ENCODE results near the gene HK2.

The HK2 gene

DNA sequence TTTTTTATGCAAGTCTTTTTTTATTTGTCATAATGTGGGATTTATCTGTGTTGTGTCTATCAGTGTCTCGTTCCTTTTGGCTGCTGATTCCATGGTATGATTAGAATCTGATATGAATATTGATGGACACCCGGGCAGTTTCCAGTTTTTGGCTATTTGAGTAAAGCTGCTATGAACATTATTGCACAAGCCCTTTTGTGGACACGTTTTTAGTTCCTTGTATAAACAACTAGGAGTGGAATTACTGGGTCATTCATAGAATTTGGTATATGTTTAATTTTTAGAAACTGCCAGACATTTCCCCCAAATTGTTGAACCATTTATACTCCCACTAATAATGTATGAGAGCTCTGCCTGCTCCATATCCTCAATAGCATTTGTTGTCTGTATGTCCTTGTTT, 26.6 kb downstream of the HK2 start:
- no peak for DNase-seq

DNA sequence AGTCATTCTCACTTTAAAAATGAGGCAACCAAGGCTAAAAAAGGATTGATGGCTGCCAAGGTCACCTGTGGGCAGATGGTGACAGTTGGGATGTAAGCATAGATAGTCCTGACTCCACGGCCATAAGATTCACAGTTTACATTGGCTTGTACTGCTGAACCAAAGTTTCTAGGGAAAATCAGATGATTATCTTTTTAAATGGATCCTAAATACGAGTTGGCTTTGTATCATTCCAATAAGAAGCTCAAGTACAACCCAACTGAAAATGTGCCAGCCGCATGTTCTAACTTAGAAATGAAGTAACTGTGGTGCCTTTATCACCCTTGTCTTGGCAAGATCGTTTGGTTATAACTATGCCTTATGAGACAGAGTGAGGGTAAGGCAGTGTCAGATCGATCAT, 27.6 kb downstream of the HK2 start:
- no peak for DNase-seq

- no peak for DNase-seq
Measured at GRCh38 chr2:74862020-74862964, 28.4 kb downstream of the HK2 start.

GRCh38 chr2:74863802-74864248, 29.9 kb downstream of the HK2 start:
- no peak for DNase-seq

GRCh38 chr2:74864728-74865722, 31.1 kb downstream of the HK2 start:
- DNase-seq: no peak

DNA sequence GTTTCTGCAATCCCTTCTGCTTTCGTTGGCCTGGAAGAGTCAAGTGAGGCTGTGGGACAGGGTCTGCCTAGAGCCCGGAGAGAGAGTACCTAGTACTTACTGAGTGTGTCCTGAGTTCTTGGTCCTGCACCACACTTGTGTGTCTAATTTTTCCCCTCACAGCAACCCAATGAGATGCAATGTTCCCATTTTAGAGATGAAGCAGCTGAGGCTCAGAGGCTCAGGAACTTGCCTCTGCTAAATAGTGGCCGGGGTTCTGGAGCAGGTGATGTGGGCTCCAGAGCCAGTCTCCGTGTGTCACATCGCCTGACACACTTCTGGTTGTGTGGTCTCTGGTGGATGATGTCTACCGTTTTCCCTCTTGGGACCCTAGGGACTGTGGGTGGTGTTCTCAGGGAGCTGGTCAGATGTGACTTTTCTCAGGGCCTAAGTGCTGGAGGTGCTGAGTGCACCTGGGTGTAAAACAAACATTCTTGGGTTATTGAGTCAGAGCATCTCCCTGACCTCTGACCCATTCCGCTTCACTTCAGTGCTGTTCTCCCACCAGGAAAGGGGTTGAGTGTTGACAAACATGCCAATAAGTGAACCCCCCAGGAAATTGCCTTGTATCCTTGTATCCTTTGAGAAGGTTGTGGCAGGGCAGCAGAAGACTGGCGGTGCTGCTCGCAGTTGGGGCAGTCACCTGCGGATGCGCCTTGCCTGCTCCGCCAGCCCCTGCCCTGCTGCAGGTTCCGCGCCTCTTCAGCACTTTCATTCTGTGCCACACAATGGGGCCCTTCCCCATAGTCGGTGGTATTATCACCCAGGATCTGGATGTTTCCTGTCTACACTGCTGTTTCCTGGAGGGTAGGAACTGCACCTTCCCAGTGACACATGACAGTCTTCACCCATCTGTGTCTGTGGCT, 32.1 kb downstream of the HK2 start:
- DNase-seq: no peak

- no peak for DNase-seq
Measured at GRCh38 chr2:74867841-74868658, 34.1 kb downstream of the HK2 start.

DNA sequence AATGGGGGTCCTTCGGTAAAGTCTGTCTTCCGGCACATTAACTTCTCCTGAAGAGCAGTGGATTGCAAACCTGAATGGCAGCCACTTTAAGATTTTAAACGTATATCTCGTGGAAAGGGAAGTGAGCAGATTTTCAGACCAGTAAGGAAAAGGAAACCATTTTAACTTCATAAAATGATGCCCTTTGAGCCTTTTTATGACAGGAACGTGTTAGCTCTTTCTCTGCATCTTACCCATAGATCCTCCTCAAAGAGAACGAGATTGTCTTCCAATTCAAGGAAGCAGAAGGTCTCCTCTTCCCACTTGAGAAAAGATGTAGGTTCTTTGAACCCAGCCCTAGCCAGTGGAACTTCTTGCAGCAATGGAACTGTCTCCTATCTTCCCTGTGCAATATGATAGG, 35.6 kb downstream of the HK2 start:
- no peak for DNase-seq

GRCh38 chr2:74870951-74871350, 37.0 kb downstream of the HK2 start:
- DNase-seq: no peak

- no peak for DNase-seq
Measured at GRCh38 chr2:74871414-74871813, 37.5 kb downstream of the HK2 start.

DNA sequence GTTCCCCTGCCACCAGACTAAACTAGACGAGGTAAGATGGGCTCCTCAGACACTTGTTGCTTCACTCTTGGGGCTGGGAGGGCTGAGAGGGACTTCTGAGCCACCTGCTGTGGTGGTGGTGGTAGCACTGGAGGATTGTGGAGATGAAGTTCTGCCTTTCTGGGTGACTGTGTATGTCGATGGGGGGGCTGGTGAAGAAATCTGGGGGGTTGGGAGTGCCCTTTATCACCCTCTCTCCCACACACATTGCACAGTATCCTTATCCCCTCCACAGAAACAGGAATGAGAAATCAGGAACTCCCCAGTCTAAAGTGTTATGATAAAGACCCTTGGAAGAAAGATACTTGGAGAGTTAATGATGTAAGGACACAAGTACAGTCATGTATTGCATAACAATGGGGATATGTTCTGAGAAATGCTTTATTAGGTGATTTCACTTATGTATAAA, 38.5 kb downstream of the HK2 start:
- no peak for DNase-seq

GRCh38 chr2:74873012-74873665, 39.2 kb downstream of the HK2 start:
- no peak for DNase-seq

DNA sequence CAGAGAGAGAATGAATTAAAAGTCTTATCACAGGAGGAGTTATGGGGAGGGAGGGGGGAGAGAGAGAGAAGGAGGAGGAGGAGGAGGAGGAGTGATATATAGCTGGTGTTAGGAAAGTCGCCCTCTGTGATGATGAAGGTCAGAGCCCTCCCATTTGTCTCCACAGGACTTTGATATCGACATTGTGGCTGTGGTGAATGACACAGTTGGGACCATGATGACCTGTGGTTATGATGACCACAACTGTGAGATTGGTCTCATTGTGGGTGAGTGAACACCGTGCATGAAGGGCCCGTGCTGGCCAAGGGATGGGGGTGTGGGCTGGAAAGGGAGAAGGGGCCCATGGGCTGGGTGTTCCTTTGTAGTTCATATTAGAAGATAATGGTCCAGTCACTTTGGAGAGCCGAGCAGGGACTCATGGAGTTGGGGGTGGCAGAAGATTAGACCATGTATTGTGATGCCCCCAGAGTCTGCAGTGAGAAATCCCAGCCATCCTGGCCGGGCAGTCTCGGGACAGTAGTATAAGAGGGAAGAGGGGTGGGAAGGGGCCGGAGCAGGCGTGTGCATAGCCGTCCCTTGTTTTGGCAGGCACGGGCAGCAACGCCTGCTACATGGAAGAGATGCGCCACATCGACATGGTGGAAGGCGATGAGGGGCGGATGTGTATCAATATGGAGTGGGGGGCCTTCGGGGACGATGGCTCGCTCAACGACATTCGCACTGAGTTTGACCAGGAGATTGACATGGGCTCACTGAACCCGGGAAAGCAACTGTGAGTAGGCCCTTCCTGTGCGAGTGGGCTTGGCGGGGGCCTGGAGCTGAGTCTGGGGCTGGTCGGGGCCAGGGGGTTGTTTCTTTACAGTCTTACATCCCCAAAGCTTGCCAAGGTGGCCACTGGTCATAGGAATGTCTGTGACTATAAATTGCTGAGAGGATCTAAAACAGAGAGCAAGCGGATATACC, 40.0 kb downstream of the HK2 start:
- no peak for DNase-seq

- peak; percentile 42 for DNase-seq
Measured at GRCh38 chr2:74876081-74876886, 42.4 kb downstream of the HK2 start.

DNA sequence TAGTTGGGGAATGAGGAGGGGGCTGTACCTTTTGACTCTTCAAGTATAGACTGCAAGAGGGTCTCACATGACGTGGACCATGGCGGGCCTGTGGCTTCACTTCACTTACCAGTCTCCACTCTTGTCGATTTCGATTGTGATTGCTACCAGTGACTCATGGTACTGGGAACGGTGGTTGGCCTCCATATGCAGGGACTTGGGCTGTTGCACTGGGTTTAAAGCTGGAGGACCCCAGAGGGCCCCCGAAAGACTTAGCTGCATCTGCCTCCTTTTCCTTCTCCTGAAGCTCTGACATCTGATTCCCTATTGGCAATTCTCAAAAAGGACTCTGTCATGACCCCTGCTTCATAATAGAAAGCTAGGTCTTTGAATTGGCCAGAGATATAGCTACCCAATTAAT, 43.4 kb downstream of the HK2 start:
- no peak for DNase-seq

DNA sequence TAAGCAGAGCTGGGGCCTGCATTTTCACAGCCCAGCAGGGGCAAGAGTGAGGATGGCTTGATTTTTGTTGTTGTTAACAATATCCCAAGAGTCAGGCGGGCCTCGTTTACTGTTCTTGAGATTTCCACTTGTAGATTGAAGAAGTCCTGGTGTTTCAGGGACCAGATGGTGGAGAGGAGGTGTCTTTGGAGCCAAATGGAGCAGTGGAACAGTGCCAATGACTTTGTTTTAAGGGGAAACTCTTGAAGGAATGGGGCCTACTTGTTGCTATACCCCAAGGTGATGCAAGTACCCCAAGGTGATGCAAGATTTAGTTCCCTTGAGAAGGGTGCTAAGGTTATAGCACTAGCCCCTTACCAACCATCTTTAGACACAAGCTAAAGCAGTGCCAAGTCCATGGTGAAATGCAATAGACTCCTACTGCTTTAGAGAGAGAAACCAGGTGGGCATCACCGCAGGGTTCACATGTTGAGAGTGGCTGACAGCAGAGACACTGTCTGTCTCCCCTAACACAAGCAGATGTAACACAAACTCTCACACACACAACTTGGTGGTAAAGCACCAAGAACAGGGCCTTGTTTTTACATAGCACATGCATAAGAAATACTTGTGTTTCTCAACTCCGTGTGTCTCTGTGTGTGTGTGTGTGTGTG, 44.0 kb downstream of the HK2 start:
- no peak for DNase-seq

DNA sequence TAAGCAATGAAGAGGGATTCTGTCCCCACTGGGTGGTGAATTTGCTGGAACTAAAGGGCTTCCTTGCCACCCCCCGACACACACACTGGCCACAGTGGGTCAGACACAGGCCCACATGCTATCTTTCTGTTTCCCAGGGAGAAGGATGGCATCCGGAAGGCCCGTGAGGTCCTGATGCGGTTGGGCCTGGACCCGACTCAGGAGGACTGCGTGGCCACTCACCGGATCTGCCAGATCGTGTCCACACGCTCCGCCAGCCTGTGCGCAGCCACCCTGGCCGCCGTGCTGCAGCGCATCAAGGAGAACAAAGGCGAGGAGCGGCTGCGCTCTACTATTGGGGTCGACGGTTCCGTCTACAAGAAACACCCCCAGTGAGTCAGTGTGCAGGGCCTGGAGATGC, 44.6 kb downstream of the HK2 start:
- DNase-seq: no peak

GRCh38 chr2:74880054-74880728, 46.3 kb downstream of the HK2 start:
- no peak for DNase-seq
